ENCODE measurements around the gene HILPDA. TPM values are rescaled to one million over a fixed set of nuclear protein-coding genes. Genes with fewer than 3 reads are reported as not detected.

Gene HILPDA
- total and polyA plus RNA-seq, 4 donors: 4.1 to 36.8 (median 10.4) TPM

- 94 to 95% methylated on average over 3 of the region's 3 CpGs for WGBS, 2 donors
- no peaks in the 10 kb centered on the region for H3K27me3 ChIP-seq (ENCODE audit: control insufficient read depth in 1 of 2, insufficient read depth in 2 of 2, low read length in 1 of 2)
- no peak for DNase-seq
- no peaks in the 10 kb centered on the region for H3K36me3 ChIP-seq (ENCODE audit: control insufficient read depth in 1 of 2, insufficient read depth in 2 of 2, low read length in 1 of 2)
- H3K27ac ChIP-seq (ENCODE audit: low read depth in 1 of 2, low read length in 2 of 2): no peak overlapping the region
- H3K4me3 ChIP-seq (ENCODE audit: low read length in 2 of 2): no peak overlapping the region
- no peak for ATAC-seq (ENCODE audit: low FRiP score)
- intact Hi-C loops (cut with DNase I): loop anchor here in 1 of 2 donors (5.0 kb wide), 1 partner anchor 600 kb away; no protein-coding TSS in a partner anchor
- no peaks in the 10 kb centered on the region for H3K4me1 ChIP-seq (ENCODE audit: control insufficient read depth in 1 of 2, insufficient read depth in 2 of 2, low read length in 2 of 2)
- H3K9me3 ChIP-seq (ENCODE audit: control insufficient read depth, low read length): no peaks in the 10 kb centered on the region
Observed at GRCh38 chr7:128442356-128442755, 13.3 kb upstream of the HILPDA start.

DNA sequence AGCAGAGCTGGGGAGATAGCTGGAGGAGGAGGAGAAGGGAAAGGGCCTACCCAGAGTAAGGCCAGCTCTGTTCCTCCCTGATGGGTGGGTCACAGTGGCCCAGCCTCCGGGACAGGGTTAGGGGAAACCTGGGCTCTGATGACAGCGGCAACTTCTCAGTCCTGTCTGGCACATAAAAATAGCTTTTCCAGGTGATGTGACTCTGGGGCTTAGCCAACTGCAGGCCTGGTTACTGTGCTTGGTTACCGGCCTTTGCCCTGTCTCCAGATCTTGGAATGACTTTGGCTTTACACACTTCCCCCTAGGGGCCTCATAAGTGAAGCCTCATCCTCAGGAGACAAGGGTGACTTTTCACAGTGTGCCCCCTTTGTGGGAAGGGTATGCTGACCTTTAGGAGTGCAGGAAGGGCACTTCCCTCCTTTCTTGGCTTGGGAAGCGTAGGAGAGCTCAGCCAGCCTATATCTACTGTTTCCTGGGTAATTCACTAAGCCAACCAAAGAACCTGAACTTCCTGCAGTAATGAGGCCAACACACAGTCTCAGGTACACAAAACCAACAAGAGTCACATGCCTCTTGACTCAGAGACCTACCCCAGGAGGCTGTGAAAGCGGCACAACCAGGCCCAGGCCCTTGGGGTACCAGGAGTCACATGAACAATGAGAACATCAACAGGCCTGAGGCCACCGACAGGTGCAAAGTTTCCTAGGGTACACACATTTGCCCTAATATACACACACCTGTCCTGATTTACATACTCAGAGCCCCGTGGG, 11.7 kb upstream of the HILPDA start:
- intact Hi-C loops (cut with DNase I): loop anchor here in 1 of 2 donors (5.0 kb wide), 1 partner anchor 598 kb away; no protein-coding TSS in a partner anchor
- 88 to 90% methylated on average over 7 of the region's 7 CpGs for WGBS, 2 donors
- Histone ChIP-seq H3K27me3 (ENCODE audit: control insufficient read depth in 1 of 2, insufficient read depth in 2 of 2, low read length in 1 of 2) (no peaks in the 10 kb centered on the region), H3K4me3 (ENCODE audit: low read length in 2 of 2) (no peak overlapping the region), H3K9me3 (ENCODE audit: control insufficient read depth, low read length) (no peaks in the 10 kb centered on the region), H3K4me1 (ENCODE audit: control insufficient read depth in 1 of 2, insufficient read depth in 2 of 2, low read length in 2 of 2) (no peaks in the 10 kb centered on the region), H3K27ac (ENCODE audit: low read depth in 1 of 2, low read length in 2 of 2) (no peak overlapping the region), H3K36me3 (ENCODE audit: control insufficient read depth in 1 of 2, insufficient read depth in 2 of 2, low read length in 1 of 2) (no peaks in the 10 kb centered on the region)
- no peak for ATAC-seq (ENCODE audit: low FRiP score)
- DNase-seq: no peak

DNA sequence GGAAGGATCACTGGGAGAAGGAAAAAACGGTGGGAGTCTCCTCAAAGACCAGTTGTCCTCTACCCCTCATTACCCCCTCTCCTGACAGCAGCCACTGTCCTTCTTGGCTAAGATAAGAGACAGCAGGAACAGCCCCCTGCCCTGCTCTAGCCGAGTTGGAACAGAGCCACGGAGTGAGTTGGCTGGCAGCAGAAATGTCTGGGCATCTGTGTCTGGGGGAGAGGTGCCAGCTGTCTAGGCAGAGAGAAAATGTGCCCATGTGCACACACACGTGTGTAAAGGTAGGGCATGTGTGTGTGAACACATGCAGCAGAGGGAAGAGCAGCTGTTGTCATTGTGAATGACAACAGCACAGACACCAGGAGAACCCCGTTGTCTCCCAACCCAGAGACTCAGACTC, 9.4 kb upstream of the HILPDA start:
- WGBS, 2 donors: 19% methylated on average over 5 of the region's 5 CpGs
- ATAC-seq (ENCODE audit: low FRiP score): no peak
- intact Hi-C loops (cut with DNase I): no loop called here

GRCh38 chr7:128447941-128448564, 7.6 kb upstream of the HILPDA start:
- Histone ChIP-seq H3K27ac (ENCODE audit: low read depth in 1 of 2, low read length in 2 of 2) (no peak overlapping the region), H3K9me3 (ENCODE audit: control insufficient read depth, low read length) (no peaks in the 10 kb centered on the region), H3K4me3 (ENCODE audit: low read length in 2 of 2) (no peak overlapping the region), H3K36me3 (ENCODE audit: control insufficient read depth in 1 of 2, insufficient read depth in 2 of 2, low read length in 1 of 2) (no peaks in the 10 kb centered on the region), H3K4me1 (ENCODE audit: control insufficient read depth in 1 of 2, insufficient read depth in 2 of 2, low read length in 2 of 2) (no peaks in the 10 kb centered on the region), H3K27me3 (ENCODE audit: control insufficient read depth in 1 of 2, insufficient read depth in 2 of 2, low read length in 1 of 2) (no peaks in the 10 kb centered on the region)
- DNase-seq (no peak), ATAC-seq (ENCODE audit: low FRiP score) (no peak)
- intact Hi-C loops (cut with DNase I): no loop called here
- 71 to 73% methylated on average over 4 of the region's 4 CpGs for WGBS, 2 donors

More for the DNA sequence above, 9.4 kb upstream of the HILPDA start:
- no peak for DNase-seq
- H3K9me3 ChIP-seq (ENCODE audit: control insufficient read depth, low read length): no peaks in the 10 kb centered on the region
- no peaks in the 10 kb centered on the region for H3K4me1 ChIP-seq (ENCODE audit: control insufficient read depth in 1 of 2, insufficient read depth in 2 of 2, low read length in 2 of 2)
- H3K27me3 ChIP-seq (ENCODE audit: control insufficient read depth in 1 of 2, insufficient read depth in 2 of 2, low read length in 1 of 2): no peaks in the 10 kb centered on the region
- H3K36me3 ChIP-seq (ENCODE audit: control insufficient read depth in 1 of 2, insufficient read depth in 2 of 2, low read length in 1 of 2): no peaks in the 10 kb centered on the region
- H3K4me3 ChIP-seq (ENCODE audit: low read length in 2 of 2): no peak overlapping the region
- H3K27ac ChIP-seq (ENCODE audit: low read depth in 1 of 2, low read length in 2 of 2): no peak overlapping the region

GRCh38 chr7:128448751-128449302, 6.9 kb upstream of the HILPDA start:
- Histone ChIP-seq H3K9me3 (ENCODE audit: control insufficient read depth, low read length) (no peaks in the 10 kb centered on the region), H3K36me3 (ENCODE audit: control insufficient read depth in 1 of 2, insufficient read depth in 2 of 2, low read length in 1 of 2) (no peaks in the 10 kb centered on the region), H3K4me3 (ENCODE audit: low read length in 2 of 2) (no peak overlapping the region), H3K4me1 (ENCODE audit: control insufficient read depth in 1 of 2, insufficient read depth in 2 of 2, low read length in 2 of 2) (peaks cover 0 to 2% of the 10 kb centered on the region in 2 donors), H3K27me3 (ENCODE audit: control insufficient read depth in 1 of 2, insufficient read depth in 2 of 2, low read length in 1 of 2) (no peaks in the 10 kb centered on the region), H3K27ac (ENCODE audit: low read depth in 1 of 2, low read length in 2 of 2) (no peak overlapping the region)
- DNase-seq (no peak), ATAC-seq (ENCODE audit: low FRiP score) (no peak)
- intact Hi-C loops (cut with DNase I): no loop called here
- 93% methylated on average over 6 of the region's 6 CpGs for WGBS, 2 donors

- DNase-seq: no peak
- intact Hi-C loops (cut with DNase I): no loop called here
- no peaks in the 10 kb centered on the region for H3K27me3 ChIP-seq (ENCODE audit: control insufficient read depth in 1 of 2, insufficient read depth in 2 of 2, low read length in 1 of 2)
- no peaks in the 10 kb centered on the region for H3K9me3 ChIP-seq (ENCODE audit: control insufficient read depth, low read length)
- ATAC-seq (ENCODE audit: low FRiP score): no peak
- H3K4me3 ChIP-seq (ENCODE audit: low read length in 2 of 2): no peak overlapping the region
- H3K27ac ChIP-seq (ENCODE audit: low read depth in 1 of 2, low read length in 2 of 2): no peak overlapping the region
- WGBS, 2 donors: 14 to 22% methylated on average over 4 of the region's 4 CpGs
- H3K36me3 ChIP-seq (ENCODE audit: control insufficient read depth in 1 of 2, insufficient read depth in 2 of 2, low read length in 1 of 2): no peaks in the 10 kb centered on the region
- H3K4me1 ChIP-seq (ENCODE audit: control insufficient read depth in 1 of 2, insufficient read depth in 2 of 2, low read length in 2 of 2): peaks cover 0 to 2% of the 10 kb centered on the region in 2 donors
Observed at GRCh38 chr7:128450409-128450808, 5.3 kb upstream of the HILPDA start.

DNA sequence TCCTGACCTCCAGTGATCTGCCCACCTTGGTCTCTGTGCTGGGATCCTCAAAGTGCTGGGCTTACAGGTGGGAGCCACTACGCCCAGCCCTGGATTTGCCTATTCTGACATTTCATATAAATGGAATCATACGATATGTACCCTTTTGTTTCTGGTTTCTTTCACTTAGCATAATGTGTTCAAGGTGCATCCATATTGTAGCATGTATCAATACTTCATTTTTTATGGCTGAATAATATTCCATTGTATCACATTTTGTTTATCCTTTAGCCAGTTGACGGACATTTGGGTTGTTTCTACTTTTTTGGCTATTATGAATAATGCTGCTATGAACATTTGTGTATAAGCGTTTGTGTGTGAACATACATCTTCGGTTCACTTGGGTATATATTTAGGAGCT, 4.8 kb upstream of the HILPDA start:
- peaks cover 0 to 2% of the 10 kb centered on the region in 2 donors for H3K4me1 ChIP-seq (ENCODE audit: control insufficient read depth in 1 of 2, insufficient read depth in 2 of 2, low read length in 2 of 2)
- DNase-seq (no peak), ATAC-seq (ENCODE audit: low FRiP score) (no peak)
- no peak overlapping the region for H3K4me3 ChIP-seq (ENCODE audit: low read length in 2 of 2)
- intact Hi-C loops (cut with DNase I): no loop called here
- no peak overlapping the region for H3K27ac ChIP-seq (ENCODE audit: low read depth in 1 of 2, low read length in 2 of 2)
- no peaks in the 10 kb centered on the region for H3K36me3 ChIP-seq (ENCODE audit: control insufficient read depth in 1 of 2, insufficient read depth in 2 of 2, low read length in 1 of 2)
- 90 to 91% methylated on average over 5 of the region's 5 CpGs for WGBS, 2 donors
- no peaks in the 10 kb centered on the region for H3K27me3 ChIP-seq (ENCODE audit: control insufficient read depth in 1 of 2, insufficient read depth in 2 of 2, low read length in 1 of 2)
- H3K9me3 ChIP-seq (ENCODE audit: control insufficient read depth, low read length): no peaks in the 10 kb centered on the region

- WGBS, 2 donors: 89 to 96% methylated on average over 1 of the region's 1 CpG
- Histone ChIP-seq H3K36me3 (ENCODE audit: control insufficient read depth in 1 of 2, insufficient read depth in 2 of 2, low read length in 1 of 2) (no peaks in the 10 kb centered on the region), H3K4me3 (ENCODE audit: low read length in 2 of 2) (no peak overlapping the region), H3K9me3 (ENCODE audit: control insufficient read depth, low read length) (no peaks in the 10 kb centered on the region), H3K27ac (ENCODE audit: low read depth in 1 of 2, low read length in 2 of 2) (no peak overlapping the region), H3K4me1 (ENCODE audit: control insufficient read depth in 1 of 2, insufficient read depth in 2 of 2, low read length in 2 of 2) (peaks cover 0 to 2% of the 10 kb centered on the region in 2 donors), H3K27me3 (ENCODE audit: control insufficient read depth in 1 of 2, insufficient read depth in 2 of 2, low read length in 1 of 2) (no peaks in the 10 kb centered on the region)
- intact Hi-C loops (cut with DNase I): no loop called here
- ATAC-seq (ENCODE audit: low FRiP score) (no peak), DNase-seq (no peak)
Observed at GRCh38 chr7:128452552-128452951, 3.1 kb upstream of the HILPDA start.
